Measurements from ENCODE around the gene PPRC1.

Gene PPRC1

GRCh38 chr10:102133373-102134195, 744 bp downstream of the PPRC1 start:
- peaks cover 9 to 10% of the 10 kb centered on the region in 2 donors for H3K36me3 ChIP-seq (ENCODE audit: control insufficient read depth in 2 of 2, insufficient read depth in 2 of 2, low read length in 2 of 2)
- peaks cover 21% of the 10 kb centered on the region for H3K4me1 ChIP-seq (ENCODE audit: control insufficient read depth, insufficient read depth, low read length)
- H3K9me3 ChIP-seq (ENCODE audit: control insufficient read depth in 2 of 2, low read length in 2 of 2), result no peaks in the 10 kb centered on the region
- peak overlapping the region; percentile 87 for H3K27ac ChIP-seq (ENCODE audit: low read length)
- no peaks in the 10 kb centered on the region for H3K27me3 ChIP-seq (ENCODE audit: control insufficient read depth in 1 of 2, insufficient read depth in 2 of 2, low read length in 2 of 2)
- peak overlapping the region; percentile 78 to 97 for H3K9ac ChIP-seq (ENCODE audit: low read length in 2 of 2)
- H3K4me3 ChIP-seq (ENCODE audit: low read length in 2 of 2), result peak overlapping the region; percentile 74 to 88

- no peaks in the 10 kb centered on the region for H3K27me3 ChIP-seq (ENCODE audit: control insufficient read depth in 1 of 2, insufficient read depth in 2 of 2, low read length in 2 of 2)
- H3K27ac ChIP-seq (ENCODE audit: low read length), result no peak overlapping the region
- peak overlapping the region in 1 of 2 donors; percentile 97 for H3K9ac ChIP-seq (ENCODE audit: low read length in 2 of 2)
- H3K4me1 ChIP-seq (ENCODE audit: control insufficient read depth, insufficient read depth, low read length), result peaks cover 21% of the 10 kb centered on the region
- H3K4me3 ChIP-seq (ENCODE audit: low read length in 2 of 2), result peak overlapping the region; percentile 36 to 74
- peaks cover 17 to 18% of the 10 kb centered on the region in 2 donors for H3K36me3 ChIP-seq (ENCODE audit: control insufficient read depth in 2 of 2, insufficient read depth in 2 of 2, low read length in 2 of 2)
- H3K9me3 ChIP-seq (ENCODE audit: control insufficient read depth in 2 of 2, low read length in 2 of 2), result no peaks in the 10 kb centered on the region
Observed at GRCh38 chr10:102134416-102134815, 1.6 kb downstream of the PPRC1 start.

- no peak overlapping the region for H3K4me3 ChIP-seq (ENCODE audit: low read length in 2 of 2)
- H3K36me3 ChIP-seq (ENCODE audit: control insufficient read depth in 2 of 2, insufficient read depth in 2 of 2, low read length in 2 of 2), result peaks cover 33 to 35% of the 10 kb centered on the region in 2 donors
- peaks cover 21% of the 10 kb centered on the region for H3K4me1 ChIP-seq (ENCODE audit: control insufficient read depth, insufficient read depth, low read length)
- H3K27ac ChIP-seq (ENCODE audit: low read length), result no peak overlapping the region
- H3K9me3 ChIP-seq (ENCODE audit: control insufficient read depth in 2 of 2, low read length in 2 of 2), result no peaks in the 10 kb centered on the region
- no peak overlapping the region for H3K9ac ChIP-seq (ENCODE audit: low read length in 2 of 2)
- H3K27me3 ChIP-seq (ENCODE audit: control insufficient read depth in 1 of 2, insufficient read depth in 2 of 2, low read length in 2 of 2), result no peaks in the 10 kb centered on the region
Observed at GRCh38 chr10:102135956-102136526, 3.2 kb downstream of the PPRC1 start.

- Histone ChIP-seq H3K36me3 (ENCODE audit: control insufficient read depth in 2 of 2, insufficient read depth in 2 of 2, low read length in 2 of 2) (peaks cover 53 to 59% of the 10 kb centered on the region in 2 donors), H3K4me1 (ENCODE audit: control insufficient read depth, insufficient read depth, low read length) (peaks cover 8% of the 10 kb centered on the region), H3K9me3 (ENCODE audit: control insufficient read depth in 2 of 2, low read length in 2 of 2) (no peaks in the 10 kb centered on the region), H3K27ac (ENCODE audit: low read length) (no peak overlapping the region), H3K4me3 (ENCODE audit: low read length in 2 of 2) (no peak overlapping the region), H3K9ac (ENCODE audit: low read length in 2 of 2) (no peak overlapping the region), H3K27me3 (ENCODE audit: control insufficient read depth in 1 of 2, insufficient read depth in 2 of 2, low read length in 2 of 2) (no peaks in the 10 kb centered on the region)
Observed at GRCh38 chr10:102139281-102140110, 6.7 kb downstream of the PPRC1 start.

GRCh38 chr10:102140218-102140617, 7.4 kb downstream of the PPRC1 start:
- H3K4me3 ChIP-seq (ENCODE audit: low read length in 2 of 2), result no peak overlapping the region
- H3K36me3 ChIP-seq (ENCODE audit: control insufficient read depth in 2 of 2, insufficient read depth in 2 of 2, low read length in 2 of 2), result peaks cover 54 to 65% of the 10 kb centered on the region in 2 donors
- peaks cover 5% of the 10 kb centered on the region for H3K4me1 ChIP-seq (ENCODE audit: control insufficient read depth, insufficient read depth, low read length)
- no peaks in the 10 kb centered on the region for H3K27me3 ChIP-seq (ENCODE audit: control insufficient read depth in 1 of 2, insufficient read depth in 2 of 2, low read length in 2 of 2)
- H3K9ac ChIP-seq (ENCODE audit: low read length in 2 of 2), result no peak overlapping the region
- H3K9me3 ChIP-seq (ENCODE audit: control insufficient read depth in 2 of 2, low read length in 2 of 2), result no peaks in the 10 kb centered on the region
- no peak overlapping the region for H3K27ac ChIP-seq (ENCODE audit: low read length)

- Histone ChIP-seq H3K4me3 (ENCODE audit: low read length in 2 of 2) (no peak overlapping the region), H3K9ac (ENCODE audit: low read length in 2 of 2) (no peak overlapping the region), H3K9me3 (ENCODE audit: control insufficient read depth in 2 of 2, low read length in 2 of 2) (no peaks in the 10 kb centered on the region), H3K27ac (ENCODE audit: low read length) (no peak overlapping the region), H3K27me3 (ENCODE audit: control insufficient read depth in 1 of 2, insufficient read depth in 2 of 2, low read length in 2 of 2) (no peaks in the 10 kb centered on the region), H3K4me1 (ENCODE audit: control insufficient read depth, insufficient read depth, low read length) (peaks cover 5% of the 10 kb centered on the region), H3K36me3 (ENCODE audit: control insufficient read depth in 2 of 2, insufficient read depth in 2 of 2, low read length in 2 of 2) (peaks cover 56 to 65% of the 10 kb centered on the region in 2 donors)
Observed at GRCh38 chr10:102140913-102141540, 8.2 kb downstream of the PPRC1 start.

GRCh38 chr10:102141583-102142107, 8.8 kb downstream of the PPRC1 start:
- peaks cover 58 to 65% of the 10 kb centered on the region in 2 donors for H3K36me3 ChIP-seq (ENCODE audit: control insufficient read depth in 2 of 2, insufficient read depth in 2 of 2, low read length in 2 of 2)
- no peak overlapping the region for H3K27ac ChIP-seq (ENCODE audit: low read length)
- H3K9me3 ChIP-seq (ENCODE audit: control insufficient read depth in 2 of 2, low read length in 2 of 2), result no peaks in the 10 kb centered on the region
- H3K4me3 ChIP-seq (ENCODE audit: low read length in 2 of 2), result no peak overlapping the region
- no peaks in the 10 kb centered on the region for H3K27me3 ChIP-seq (ENCODE audit: control insufficient read depth in 1 of 2, insufficient read depth in 2 of 2, low read length in 2 of 2)
- H3K9ac ChIP-seq (ENCODE audit: low read length in 2 of 2), result no peak overlapping the region
- H3K4me1 ChIP-seq (ENCODE audit: control insufficient read depth, insufficient read depth, low read length), result peaks cover 5% of the 10 kb centered on the region

- H3K4me1 ChIP-seq (ENCODE audit: control insufficient read depth, insufficient read depth, low read length), result peaks cover 4% of the 10 kb centered on the region
- no peak overlapping the region for H3K9ac ChIP-seq (ENCODE audit: low read length in 2 of 2)
- H3K36me3 ChIP-seq (ENCODE audit: control insufficient read depth in 2 of 2, insufficient read depth in 2 of 2, low read length in 2 of 2), result peaks cover 39 to 41% of the 10 kb centered on the region in 2 donors
- no peaks in the 10 kb centered on the region for H3K27me3 ChIP-seq (ENCODE audit: control insufficient read depth in 1 of 2, insufficient read depth in 2 of 2, low read length in 2 of 2)
- H3K9me3 ChIP-seq (ENCODE audit: control insufficient read depth in 2 of 2, low read length in 2 of 2), result no peaks in the 10 kb centered on the region
- H3K4me3 ChIP-seq (ENCODE audit: low read length in 2 of 2), result no peak overlapping the region
- no peak overlapping the region for H3K27ac ChIP-seq (ENCODE audit: low read length)
Observed at GRCh38 chr10:102146971-102147428, 14.2 kb downstream of the PPRC1 start.

GRCh38 chr10:102147561-102147960, 14.7 kb downstream of the PPRC1 start:
- H3K4me3 ChIP-seq (ENCODE audit: low read length in 2 of 2), result no peak overlapping the region
- no peak overlapping the region for H3K9ac ChIP-seq (ENCODE audit: low read length in 2 of 2)
- H3K27ac ChIP-seq (ENCODE audit: low read length), result no peak overlapping the region
- H3K27me3 ChIP-seq (ENCODE audit: control insufficient read depth in 1 of 2, insufficient read depth in 2 of 2, low read length in 2 of 2), result no peaks in the 10 kb centered on the region
- peaks cover 38 to 41% of the 10 kb centered on the region in 2 donors for H3K36me3 ChIP-seq (ENCODE audit: control insufficient read depth in 2 of 2, insufficient read depth in 2 of 2, low read length in 2 of 2)
- peaks cover 6% of the 10 kb centered on the region for H3K4me1 ChIP-seq (ENCODE audit: control insufficient read depth, insufficient read depth, low read length)
- H3K9me3 ChIP-seq (ENCODE audit: control insufficient read depth in 2 of 2, low read length in 2 of 2), result no peaks in the 10 kb centered on the region

- Histone ChIP-seq H3K9ac (ENCODE audit: low read length in 2 of 2) (no peak overlapping the region), H3K27ac (ENCODE audit: low read length) (no peak overlapping the region), H3K36me3 (ENCODE audit: control insufficient read depth in 2 of 2, insufficient read depth in 2 of 2, low read length in 2 of 2) (peaks cover 33 to 38% of the 10 kb centered on the region in 2 donors), H3K4me3 (ENCODE audit: low read length in 2 of 2) (no peak overlapping the region), H3K27me3 (ENCODE audit: control insufficient read depth in 1 of 2, insufficient read depth in 2 of 2, low read length in 2 of 2) (no peaks in the 10 kb centered on the region), H3K9me3 (ENCODE audit: control insufficient read depth in 2 of 2, low read length in 2 of 2) (no peaks in the 10 kb centered on the region), H3K4me1 (ENCODE audit: control insufficient read depth, insufficient read depth, low read length) (peaks cover 14% of the 10 kb centered on the region)
Observed at GRCh38 chr10:102148275-102148674, 15.4 kb downstream of the PPRC1 start.

Data from stomach smooth muscle (tissue), 2 donors.